PFSK-1 (cell line): ENCODE results near the gene SMIM35.

Source experiments
- FOXP2 ChIP-seq: optimal IDR thresholded peaks from 2 replicates; pipeline ENCODE3; 2011; ENCODE audit warnings: borderline replicate concordance, control low read depth, inconsistent platforms; ENCODE audit not compliant: insufficient read depth; ENCODE audit errors: extremely low read length, extremely low read depth
- POLR2AphosphoS5 ChIP-seq: IDR thresholded peaks from 2 replicates; pipeline ENCODE4 v1.6.1; 2012; ENCODE audit warnings: low read depth, mild to moderate bottlenecking, control low read depth, low read length, moderate library complexity
- REST ChIP-seq, 2 experiments: IDR thresholded peaks; 2 replicates each; pipeline versions ENCODE4 v1.6.1 to v1.8.0; 2011 to 2012; ENCODE audit warnings: low read depth in 2 of 2, low read length in 2 of 2, control low read depth in 1 of 2, inconsistent platforms in 1 of 2, mild to moderate bottlenecking in 1 of 2, moderate library complexity in 1 of 2; ENCODE audit not compliant: insufficient read depth in 1 of 2
- SIN3A ChIP-seq: IDR thresholded peaks from 2 replicates; pipeline ENCODE4 v1.6.1; 2012; ENCODE audit warnings: mild to moderate bottlenecking, low read length, moderate library complexity, borderline replicate concordance; ENCODE audit not compliant: insufficient read depth
- TAF1 ChIP-seq: IDR thresholded peaks from 2 replicates; pipeline ENCODE4 v1.6.1; 2012; ENCODE audit warnings: low read length, control low read depth, borderline replicate concordance; ENCODE audit not compliant: insufficient read depth

- TF ChIP-seq TAF1 (no peak), REST (IDR thresholded peaks at IDR 0.05; ENCODE audit: insufficient read depth in 1 of 2, low read depth in 2 of 2, low read length in 2 of 2) (no peak), SIN3A (no peak), POLR2AphosphoS5 (no peak), FOXP2 (no peak)
Observed at GRCh38 chr11:118052581-118053206, 34.1 kb downstream of the SMIM35 start.
